GM18909 (cell line): Measurements from ENCODE around the gene PIGX.

Experiments used
- ATAC-seq: cut with Tn5 transposase; IDR thresholded peaks from one replicate; pipeline ENCODE4 v1.9.1; 2021; ENCODE audit warnings: mild to moderate bottlenecking; ENCODE audit not compliant: unreplicated experiment, poor library complexity

The PIGX gene

DNA sequence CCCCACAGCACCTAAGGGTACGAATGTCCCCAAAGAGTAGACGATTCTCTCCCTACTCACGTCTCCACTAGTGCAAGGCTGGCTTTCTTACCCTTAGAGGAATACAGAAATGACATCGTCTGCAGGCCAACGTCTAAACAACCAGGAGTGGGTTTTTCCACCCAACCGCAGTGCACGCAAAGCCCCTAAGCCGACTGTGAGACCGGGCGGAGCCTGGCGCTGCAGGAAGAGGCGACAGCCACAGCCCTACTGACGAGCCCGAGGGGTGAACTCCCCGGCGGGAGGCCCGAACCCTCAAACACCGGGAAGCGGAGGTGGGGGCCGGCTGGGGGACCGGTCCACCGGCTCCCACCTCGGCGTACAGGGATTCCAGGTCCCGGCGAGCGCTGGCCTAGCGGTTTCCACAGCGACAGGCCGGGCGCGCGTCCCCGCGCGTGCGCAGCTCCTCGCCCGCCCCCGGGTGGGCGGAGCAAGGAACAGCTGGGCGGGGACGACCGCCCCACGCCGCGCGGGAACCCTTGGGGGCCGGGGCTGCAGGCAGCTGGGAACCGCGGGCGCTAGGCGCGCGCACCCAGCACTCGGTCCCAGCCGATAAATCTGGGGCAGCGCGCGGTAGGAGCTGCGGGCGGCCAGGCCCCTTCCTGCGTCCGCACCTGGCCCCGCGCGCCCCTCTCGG lies at the start of gene PIGX, which contains the start of gene CEP19:
TSS of gene PIGX (plus strand) at position 540 of the 676 bp plus-strand sequence.
TSS of gene CEP19 (minus strand) at position 413 of the 676 bp plus-strand sequence. CDS start 3,593 bp downstream, outside the sequence.
- ATAC-seq = peak; percentile 76

DNA sequence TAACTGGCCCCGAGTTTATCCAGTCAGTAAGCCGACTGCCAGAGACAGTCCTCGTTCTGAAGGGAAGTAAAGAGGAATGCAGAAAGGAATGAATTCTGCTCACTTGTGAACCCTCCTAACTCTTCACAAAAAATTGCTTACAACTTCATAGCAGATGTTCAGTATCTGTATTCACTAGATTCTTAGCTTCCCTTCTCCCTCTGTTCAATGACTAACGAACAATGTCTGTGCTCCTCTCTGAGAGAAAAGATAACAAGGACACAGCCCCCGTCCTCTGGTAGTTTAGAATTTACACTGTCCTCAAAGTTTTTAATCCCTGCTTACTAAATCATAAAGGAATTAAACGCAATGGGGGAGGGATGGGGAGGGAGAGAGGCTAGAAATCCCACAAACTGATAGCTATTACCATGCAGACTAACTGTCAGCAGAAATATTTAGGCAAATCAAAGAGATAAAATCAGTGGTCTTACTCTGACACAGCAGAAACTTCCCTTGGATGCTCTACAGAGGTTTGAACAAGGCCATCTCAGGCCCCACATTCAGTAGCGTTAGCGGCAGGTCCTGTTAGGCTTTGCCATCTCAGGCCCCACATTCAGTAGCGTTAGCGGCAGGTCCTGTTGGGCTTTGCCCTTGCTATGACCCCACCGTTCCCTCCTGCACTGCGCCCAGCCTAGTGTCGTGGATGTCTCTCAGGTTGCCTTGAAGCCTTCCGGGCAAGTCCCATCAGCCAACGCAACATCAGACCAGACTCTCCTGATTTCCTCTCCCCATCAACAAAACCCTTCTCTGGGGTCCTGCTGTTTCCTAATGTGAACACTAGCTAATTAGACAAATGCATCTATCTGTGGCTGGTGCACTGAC lies 49.2 kb upstream of the PIGX start:
- ATAC-seq = no peak

DNA sequence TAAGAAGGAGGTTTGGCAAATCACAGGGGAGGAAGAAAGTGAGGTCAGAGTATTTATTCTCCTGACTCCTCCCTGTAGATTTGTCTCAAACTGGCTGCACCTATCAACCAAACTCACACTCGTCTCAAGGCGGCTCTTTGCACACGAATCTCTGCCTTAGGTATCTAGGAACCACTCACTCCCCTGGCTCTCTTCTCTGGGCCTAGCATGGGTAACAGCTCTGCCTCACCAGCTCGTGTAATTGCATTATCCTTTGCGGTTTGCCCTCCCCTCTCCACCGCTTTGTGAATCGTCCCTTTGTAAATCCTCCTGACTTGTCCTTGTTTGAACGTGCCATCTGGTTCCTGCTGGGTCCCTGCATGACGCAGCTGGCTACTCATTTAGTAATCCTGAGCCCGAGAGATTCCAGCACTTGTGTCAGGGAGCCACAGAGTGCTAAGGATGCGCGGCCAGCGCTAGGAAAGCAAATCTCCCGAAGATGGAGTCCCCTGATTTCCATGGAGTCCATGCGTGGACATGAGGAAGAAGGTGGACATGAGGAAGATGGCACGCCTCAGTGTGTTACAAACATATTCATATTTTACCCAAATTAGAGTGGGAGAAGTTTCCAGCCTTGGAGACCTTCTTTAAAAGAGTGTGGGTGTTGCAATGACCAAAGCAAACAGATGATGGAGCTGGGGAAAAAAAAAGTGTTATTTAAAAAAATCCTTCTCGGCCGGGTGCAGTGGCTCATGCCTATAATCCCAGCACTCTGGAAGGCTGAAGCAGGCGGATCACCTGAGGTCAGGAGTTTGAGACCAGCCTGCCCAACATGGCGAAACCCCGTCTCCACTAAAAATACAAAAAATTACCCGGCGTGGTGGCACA lies 45.9 kb upstream of the PIGX start:
- no peak for ATAC-seq

DNA sequence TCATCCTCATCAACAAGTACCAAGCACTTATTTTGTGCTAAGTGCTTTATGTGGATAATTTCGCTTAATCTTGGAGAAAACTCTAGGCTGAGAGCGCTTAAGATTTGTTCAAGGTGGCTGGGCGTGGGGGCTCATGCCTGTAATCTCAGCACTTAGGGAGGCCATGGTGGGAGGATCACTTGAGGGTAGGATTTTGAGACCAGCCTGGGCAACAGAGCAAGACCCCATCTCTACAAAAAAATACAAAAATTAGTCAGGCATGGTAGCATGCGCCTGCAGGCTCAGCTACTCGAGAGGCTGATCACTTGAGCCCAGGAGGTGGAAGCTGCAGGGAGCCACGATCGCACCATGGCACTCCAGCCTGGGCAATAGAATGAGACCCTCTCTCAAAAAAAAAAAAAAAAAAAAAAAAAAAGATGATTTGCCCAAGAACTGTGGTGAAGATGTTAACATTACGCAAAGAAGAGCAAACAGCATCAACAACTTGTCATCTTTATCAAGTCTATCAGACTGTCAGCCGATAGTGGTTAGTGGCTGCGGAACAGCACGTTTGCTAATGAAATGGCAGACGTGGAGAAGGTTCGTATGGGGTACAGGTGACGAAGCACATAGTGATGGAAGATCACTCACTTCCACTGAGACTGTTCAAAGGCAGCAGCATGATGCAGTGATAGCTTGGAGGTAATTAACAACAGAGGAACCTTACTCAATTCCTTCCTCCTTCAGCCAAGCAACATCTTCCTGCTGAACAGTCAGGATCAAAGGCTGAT lies 44.9 kb upstream of the PIGX start:
- ATAC-seq = no peak

DNA sequence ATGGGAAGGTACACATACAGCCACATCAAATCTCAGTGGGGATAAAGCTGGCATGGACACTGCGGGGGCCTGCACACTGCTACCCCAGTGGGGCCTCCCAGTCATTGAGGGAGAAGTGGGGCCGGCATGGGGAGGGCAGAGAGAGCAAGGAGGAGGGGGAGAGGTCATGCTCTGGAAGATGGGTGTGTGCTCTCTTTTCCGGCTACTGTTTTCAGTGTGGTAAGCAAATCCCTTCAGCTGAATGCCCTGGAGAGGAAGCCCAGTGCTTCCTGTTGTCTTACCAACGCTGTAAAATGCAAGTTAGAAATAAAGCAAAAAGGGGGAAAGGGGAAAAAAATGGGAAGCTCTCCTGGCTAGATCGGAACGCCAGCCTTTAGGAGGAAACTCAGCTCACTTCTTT lies 41.8 kb upstream of the PIGX start:
- no peak for ATAC-seq

DNA sequence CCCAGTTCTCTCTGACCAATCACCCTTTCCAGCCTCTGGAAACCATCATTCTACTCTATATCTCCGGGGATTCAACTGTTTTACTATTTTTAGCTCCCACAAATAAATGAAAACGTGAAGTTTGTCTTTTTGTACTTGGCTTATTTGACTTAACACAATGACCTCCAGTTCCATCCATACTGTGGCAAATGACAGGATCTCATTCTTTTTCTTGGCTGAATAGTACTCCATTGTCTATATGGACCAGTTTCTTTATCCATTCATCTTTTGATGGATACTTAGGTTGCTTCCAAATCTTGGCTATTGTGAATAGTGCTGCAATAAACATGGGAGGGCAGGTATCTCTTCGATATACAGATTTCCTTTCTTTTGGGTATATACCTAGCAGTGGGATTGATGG lies 38.5 kb upstream of the PIGX start:
- no peak for ATAC-seq

DNA sequence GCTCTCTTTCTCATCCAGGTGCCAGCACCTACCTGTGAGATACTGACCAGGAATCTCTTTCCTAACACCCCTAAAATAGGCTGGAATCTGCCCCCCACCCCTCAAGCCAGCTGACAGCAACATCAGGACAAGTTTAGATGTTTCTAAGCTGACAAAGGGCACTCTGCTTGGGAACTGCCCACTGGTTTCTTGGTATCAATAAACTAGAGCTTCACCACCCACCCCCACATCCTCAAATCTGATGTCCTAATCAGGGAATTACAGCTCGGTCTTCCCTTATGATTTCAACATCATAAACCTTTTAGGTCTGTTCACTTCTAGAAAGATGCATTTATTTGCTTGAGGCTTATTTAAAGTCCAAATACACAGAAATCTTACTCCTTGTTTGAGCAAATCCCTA lies 34.8 kb upstream of the PIGX start:
- no peak for ATAC-seq

DNA sequence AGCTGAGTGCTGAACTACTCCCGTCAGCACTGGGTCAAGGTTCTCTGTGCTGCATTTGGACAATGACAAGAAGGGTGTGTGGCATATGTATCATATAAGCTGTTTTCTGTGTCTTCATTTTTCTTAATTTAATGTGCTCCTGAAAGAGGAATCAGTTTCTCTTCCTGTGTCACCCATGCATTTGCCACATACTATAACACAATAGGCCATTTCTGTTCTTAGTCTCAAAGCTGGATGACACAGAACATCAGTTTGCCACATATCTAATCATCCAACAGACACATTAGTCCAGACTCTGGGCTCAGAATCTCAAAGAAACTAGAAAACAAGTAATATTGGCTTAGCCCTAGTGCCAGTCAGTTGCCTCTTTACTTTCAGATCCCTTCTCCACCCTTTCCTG lies 34.2 kb upstream of the PIGX start:
- ATAC-seq = no peak

DNA sequence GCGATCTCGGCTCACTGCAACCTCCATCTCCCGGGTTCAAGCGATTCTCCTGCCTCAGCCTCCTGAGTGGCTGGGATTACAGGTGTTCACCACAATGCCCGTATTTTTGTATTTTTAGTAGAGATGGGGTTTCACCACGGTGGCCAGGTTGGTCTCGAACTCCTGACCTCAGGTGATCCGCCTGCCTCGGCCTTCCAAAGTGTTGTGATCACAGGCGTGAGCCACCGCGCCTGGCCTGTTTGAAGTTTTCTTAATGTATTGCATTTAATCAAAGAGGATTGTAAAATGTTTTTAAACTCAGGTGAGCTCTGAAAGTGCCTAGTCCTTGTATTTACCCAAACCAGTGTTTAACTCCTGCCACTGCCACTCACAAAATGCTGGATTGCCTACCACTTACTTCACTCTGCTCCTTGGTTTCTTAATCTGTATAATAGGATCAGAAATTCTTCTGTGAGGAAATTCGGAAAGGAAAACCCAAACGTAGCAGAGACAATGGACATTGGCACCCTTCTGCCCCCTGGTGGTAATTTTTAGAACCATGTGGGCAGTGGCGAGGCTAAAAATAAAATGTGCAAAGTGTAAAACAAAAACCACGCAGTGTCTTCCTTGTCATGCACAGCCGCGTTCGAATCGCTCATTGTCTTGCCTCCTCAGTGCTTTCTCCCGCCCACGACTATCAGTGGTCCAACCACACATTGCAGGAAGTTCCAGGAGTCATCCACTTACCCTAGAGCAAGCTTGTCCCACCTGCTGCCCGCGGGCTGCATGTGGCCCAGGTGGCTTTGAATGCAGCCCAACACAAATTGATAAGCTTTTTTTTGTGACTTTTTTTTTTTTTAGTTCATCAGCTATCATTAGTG lies 27.4 kb upstream of the PIGX start:
- peak; percentile 85 for ATAC-seq

DNA sequence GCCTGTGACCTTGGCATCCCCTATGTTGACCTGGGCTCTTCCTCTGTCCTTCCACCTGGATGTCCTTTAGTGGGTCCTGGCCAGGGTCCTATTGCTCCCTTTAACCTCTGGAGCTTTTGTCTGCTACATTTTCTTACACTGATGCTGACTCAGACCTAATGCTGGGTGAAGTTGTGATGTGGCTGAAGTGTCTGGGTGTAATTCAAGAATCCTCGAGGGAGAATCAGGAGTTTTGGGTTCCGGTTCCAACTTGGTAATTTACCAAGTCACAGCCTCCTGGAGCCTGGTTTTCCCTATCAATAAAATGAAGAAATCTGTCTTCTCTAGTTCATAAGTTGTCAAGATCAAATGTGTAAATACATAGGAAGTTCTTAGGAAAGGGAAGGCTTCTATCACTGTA lies 25.7 kb upstream of the PIGX start:
- no peak for ATAC-seq

DNA sequence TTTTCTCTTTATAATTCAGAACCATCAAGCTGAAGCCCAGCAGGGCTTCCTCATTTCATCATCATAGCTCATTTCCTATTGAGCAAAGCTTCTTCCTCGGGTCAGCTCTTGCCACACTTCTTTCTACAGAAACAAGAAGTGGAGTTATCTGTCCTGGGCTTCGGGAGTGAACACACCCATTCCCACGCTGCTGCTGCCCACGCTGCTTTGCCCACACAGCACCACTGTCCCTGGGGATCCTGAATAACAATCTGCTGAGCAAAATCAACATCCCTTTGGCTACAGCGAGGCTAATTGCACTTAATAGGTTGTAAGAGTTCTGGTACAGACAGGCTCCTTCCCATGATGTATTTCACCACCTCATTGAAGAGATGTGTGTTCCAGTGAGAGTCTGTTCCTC lies 23.8 kb upstream of the PIGX start:
- ATAC-seq = no peak

DNA sequence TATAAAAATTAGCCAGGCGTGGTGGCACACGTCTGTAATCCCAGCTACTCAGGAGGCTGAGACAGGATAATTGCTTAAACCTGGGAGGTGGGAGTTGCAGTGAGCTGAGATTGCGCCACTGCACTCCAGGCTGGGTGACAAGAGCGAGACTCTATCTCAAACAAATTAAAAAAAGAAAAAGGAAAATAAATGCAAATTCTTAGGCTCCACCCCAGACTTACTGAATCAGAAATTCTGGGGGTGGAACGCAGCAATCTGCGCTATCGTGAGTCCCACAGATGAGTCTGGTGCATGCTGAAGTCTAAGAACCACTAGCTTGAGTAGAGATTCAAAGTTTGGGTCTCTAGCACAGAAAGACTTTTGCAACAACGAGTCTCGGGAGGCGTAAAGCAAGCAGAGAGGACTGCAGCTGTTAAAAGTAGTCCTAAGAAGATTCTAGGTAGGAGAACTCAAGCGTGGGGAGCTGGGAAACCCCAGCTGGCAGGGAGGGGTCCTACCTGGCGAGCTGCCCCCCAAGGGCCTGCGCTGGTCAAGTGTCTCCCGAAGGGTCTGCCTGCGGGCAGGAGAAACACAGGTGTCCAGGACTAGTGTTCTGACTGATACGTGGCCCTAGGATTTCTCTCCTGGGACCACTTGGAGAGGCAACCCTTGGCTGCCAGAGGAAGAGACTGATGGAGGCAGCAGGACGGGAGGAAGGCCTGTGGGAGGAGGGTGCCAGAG lies 22.1 kb upstream of the PIGX start:
- no peak for ATAC-seq

DNA sequence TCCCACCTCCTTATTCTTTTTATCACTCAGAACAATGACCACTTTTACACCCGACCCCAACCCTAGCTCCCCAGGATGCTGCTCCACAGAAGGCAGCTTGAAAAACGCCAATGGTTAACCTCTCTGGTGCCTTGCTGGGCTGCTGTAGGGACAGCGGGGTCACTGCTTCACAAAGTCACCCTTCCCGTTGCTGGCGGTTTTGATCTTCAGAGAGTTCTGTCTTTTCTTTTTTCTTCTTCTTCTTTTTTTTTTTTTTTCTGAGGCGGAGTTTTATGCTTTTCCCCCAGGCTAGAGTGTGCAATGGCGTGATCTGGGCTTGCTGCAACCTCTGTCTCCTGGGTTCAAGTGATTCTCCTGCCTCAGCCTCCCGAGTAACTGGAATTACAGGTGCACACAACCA lies 20.8 kb upstream of the PIGX start:
- ATAC-seq = no peak

DNA sequence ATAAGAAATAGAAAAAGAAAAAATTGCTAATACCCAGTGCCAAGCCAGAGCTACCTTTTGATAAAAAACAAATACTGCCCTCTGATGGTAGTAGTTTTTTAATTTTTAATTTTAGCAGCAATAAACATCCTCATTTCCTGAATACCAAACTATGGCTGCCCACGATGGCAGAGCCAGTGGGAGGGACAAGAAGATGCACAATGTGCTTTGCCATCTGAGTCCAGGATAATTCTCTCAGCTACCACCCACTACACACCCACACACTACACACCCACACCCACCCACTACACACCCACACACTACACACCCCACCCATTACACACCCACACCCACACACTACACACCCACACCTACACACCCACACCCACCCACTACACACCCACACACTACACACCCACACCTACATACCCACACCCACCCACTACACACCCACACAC lies 18.0 kb upstream of the PIGX start:
- no peak for ATAC-seq

DNA sequence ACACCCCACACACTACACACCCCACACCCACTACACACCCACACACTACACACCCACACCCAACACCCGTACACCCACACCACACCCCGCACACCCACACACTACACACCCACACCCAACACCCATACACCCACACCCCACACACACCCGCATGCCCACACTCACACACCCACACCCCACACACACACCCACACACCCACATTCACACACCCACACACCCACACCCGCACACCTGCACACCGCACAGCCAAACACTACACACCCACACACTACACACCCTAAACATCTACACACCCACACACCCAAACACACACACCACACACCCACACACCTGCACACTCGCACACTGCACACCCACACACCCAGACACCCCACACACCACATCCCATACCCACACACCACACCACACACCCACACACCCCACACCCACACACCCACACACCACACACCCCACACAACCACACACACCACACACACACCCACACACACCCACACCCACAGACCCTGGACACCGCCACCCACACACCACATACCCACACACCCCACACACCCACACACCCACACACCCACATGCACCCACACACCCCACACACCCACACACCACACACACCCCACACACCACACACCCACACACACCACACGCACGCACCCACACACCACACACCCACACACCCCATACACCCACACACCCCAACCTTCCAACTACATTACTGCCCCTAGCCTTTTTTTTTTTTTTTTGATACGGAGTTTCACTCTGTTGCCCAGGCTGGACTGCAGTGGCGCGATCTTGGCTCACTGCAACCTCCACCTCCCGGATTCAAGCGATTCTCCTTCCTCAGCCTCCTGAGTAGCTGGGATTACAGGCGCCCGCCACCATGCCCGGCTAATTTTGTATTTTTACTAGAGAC lies 17.0 kb upstream of the PIGX start:
- no peak for ATAC-seq

DNA sequence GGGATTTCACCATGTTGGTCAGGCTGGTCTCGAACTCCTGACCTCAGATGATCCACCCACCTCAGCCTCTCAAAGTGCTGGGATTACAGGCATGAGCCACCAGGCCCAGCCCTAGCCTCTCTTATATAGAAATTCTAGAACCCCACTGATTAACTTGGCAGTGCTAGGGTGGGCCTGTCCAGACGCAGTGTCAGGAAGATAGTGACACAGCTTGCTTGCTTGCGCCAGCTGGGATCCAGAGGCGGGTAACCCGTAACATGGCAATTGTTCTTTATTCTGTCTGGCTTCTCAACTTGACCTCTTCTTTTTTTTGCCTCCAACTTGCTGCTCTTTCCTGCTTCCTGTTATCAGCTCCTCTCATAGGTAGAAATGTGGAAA lies 16.3 kb upstream of the PIGX start:
- ATAC-seq = no peak

DNA sequence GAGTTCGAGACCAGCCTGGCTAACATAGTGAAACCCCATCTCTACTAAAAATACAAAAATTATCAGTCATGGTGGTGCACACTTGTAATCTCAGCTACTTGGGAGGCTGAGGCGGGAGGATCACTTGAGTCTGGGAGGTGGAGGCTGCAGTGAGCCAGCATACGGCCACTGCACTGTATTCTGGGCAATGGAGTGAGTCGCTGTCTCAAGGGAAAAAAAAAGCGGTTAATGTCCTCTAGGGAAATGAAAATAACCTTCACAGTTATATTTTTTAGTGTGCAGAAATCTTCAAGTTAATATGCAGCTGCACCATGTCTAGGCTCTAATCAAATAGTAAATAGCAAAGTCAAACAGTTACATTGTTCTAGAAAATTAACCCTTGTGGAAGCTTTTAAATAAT lies 14.9 kb upstream of the PIGX start:
- ATAC-seq = no peak

DNA sequence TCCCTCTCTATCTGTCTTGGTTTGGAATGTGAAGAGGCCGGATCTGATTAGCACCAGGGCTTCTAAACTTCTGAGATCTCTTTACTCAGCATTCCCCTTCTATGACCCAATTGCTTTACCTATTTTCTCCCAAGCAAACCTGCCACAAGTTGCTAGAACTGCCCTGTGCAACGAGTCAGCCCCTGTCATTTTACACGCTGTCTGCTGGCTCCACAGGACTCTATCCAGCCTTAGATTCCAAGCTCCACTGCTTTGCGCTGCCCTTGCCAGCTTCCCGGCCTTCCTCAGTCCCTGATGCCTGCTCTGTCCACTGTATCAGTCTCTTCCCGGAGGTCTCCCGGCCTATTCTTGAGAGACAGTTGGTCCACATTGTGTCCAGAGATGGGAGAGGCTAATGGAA lies 12.4 kb upstream of the PIGX start:
- no peak for ATAC-seq
